Measurements from ENCODE around the gene KEL.

- no peak for TF ChIP-seq CTCF (IDR thresholded peaks at IDR 0.05)
- TF ChIP-seq POLR2A (IDR thresholded peaks at IDR 0.05; ENCODE audit: low read depth), result no peak
- no peak for TF ChIP-seq POLR2AphosphoS5 (IDR thresholded peaks at IDR 0.05)
- no peak for TF ChIP-seq EP300 (IDR thresholded peaks at IDR 0.05)
Measured at GRCh38 chr7:142927085-142927745, 34.9 kb downstream of the KEL start.
